HG02840 (cell line): Measurements from ENCODE around the gene FTCD.

Experiments used
- ATAC-seq: cut with Tn5 transposase; IDR thresholded peaks from one replicate; pipeline ENCODE4 v1.9.1; 2021; ENCODE audit warnings: mild to moderate bottlenecking, moderate library complexity, moderate number of reproducible peaks; ENCODE audit not compliant: unreplicated experiment, low FRiP score

Gene FTCD

DNA sequence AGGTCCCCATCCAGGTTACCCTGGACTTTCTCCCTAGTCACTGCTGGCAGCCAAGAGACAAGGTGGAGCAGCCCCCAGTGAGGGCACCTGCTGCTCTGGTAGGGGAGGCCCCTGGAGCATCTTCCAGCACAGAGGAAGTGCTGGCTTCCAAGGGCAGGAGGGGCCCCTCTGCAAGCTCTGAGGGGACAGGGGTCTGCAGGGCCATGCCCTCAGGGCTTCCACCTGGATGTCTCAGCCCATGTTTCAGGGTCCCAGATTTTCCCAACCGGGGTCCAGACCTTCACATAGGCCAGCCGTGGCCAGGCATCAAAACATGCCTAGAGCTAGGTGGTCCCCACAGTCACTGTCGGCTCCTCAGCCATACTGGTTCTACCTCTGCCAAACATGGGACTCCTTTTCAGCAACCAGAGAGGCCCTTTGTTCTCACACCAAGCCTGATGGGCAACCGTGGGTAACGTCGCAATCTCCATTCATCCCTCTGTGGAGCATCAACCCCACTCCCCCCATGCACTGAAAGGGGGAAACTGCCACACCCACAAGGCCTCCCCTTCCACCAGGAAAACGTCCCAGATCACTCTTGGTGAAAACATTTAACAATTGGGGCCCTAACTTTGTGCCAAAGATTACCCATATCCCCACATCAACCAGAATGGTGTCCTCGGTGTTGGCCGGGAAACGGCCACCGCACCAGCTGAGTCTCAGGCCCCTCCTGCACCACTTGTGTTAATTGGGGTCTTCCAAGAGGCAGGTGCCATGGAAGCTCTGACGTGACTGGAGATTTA lies 59.4 kb downstream of the FTCD start:
- no peak for ATAC-seq

DNA sequence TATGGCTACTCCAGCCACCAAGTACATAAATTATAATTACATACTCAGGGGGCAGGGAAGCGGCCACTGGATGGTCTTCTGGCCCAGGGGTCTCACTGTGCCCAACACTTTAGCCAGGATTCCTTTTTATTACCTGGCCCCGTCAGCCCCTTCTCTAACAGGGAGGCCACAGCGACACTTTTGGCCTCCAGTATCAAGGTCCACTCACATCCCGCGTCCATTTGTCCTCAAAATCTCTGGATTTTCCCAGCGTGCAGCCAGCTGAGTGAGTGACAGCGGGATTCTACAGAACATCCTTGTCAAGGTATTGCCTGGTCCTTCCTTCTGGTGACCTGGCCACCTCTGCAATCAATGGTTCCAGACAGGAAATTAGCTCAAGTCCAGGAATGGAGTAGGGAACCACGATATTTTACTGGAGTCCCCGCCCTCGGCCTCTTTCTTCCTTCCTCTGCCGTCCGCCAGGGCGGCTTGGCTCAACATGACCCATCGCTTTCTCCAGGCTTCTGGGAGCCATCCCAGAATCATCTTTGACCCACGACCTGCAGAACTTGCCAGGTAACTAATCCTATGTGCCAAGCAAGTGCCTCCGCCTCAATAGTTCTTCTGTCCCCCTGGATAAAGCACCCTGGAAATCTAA lies 60.2 kb downstream of the FTCD start:
- ATAC-seq, result no peak

DNA sequence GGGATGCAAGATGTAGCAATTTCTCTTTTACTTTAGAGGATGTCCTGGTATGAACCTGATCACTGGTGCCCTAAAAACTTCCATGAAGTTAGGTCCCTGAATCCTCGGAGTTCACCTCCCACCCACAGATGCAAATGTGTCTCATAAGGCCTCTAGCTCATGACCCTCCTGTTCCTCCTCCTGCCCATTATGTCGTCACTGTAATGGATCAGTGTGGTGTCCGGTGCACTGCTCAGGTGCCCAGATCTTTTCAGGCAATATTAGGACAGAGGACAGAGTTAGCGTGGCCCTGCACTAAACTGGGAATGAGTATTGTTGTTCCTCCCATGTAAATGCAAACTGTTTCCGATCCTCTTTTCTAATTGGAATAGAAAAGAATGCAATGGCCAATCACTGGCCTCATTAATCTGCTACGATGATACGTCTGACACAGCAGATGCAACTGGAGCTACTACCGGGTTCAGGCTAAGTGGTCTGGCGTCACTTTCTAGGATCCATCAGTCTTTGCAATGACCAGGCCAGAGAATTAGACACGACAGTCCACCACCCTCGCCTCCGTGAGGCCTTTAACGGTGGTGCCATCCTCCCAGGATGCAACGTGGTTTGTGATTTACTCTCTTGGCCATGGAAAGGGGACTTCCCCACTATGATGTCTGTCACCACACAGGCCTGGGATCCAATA lies 60.8 kb downstream of the FTCD start:
- no peak for ATAC-seq

DNA sequence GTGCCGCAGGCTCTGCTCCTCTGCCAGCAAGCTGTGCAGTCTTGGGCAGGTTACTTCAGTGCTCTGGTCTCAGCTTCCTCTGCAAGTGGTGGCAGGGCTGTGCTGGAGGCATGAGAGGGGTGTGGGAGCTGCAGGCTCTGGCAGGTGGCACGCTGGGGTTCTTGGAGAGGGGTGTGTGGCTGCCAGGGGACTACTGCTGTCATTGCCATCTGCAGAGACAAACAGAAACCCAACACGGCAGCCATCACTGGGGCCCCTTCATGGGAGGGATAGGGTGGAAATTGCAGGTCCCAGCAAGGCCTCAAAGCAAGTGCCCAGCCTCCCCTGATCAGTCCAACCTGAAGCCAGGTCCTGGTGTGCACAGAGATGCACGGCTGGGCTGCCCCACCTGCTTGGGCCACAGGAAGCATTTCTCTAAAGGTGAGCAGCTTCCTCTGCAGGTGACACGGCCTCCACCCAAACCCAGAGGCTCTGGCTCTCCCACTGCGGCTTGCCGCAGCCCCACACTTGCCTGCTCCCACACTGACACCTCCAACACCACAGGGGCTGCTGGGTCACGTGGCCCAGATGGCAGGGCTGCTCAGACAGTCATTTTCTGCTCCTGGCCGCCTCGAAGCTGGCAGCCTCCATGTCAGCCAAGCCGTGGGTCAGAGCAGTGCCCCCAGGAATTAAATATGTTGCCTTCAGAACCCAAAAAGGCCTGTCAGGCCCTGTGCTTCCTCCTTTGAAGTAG lies 61.5 kb downstream of the FTCD start:
- no peak for ATAC-seq

DNA sequence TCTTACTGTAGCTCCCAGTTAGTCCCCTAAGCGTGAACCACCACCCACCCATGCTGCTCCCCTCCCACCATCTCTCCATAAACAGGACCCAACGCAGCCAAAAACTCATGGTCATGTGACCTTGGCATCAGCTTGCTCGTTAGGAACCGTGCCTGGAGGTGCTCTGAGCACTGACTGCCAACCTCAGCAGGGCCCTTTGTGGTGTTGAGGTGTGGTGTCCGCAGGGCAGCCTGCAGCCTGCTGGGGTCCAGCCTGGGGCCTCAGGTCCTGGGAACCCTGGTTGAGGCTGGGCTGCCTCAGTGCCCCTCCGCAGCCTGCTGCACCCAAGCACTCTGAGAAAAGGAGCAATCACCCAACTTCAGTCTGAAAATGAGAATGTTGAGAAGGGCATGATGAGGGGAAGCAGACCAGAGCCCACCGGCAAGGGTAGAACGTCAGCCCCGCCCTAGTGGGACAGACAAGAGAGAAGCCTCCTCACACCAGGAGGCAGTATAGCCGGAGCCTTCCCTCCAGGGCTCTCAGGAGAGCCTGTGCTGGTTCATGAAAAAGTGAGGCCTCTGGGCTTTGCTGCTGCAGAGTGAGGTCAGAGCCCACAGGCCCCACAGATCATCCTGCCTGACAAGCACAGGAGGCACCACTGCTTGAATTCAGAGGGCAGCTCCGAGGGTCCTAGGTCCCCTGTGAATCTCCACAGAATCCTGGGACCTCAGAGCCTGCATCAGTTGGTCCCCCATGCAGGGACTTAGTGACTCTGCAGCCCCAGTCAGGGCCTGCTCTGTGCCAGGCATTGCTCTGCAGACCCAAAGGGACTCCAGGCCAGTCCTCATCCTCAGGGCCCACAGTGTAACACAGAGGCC lies 62.3 kb downstream of the FTCD start:
- ATAC-seq, result no peak

DNA sequence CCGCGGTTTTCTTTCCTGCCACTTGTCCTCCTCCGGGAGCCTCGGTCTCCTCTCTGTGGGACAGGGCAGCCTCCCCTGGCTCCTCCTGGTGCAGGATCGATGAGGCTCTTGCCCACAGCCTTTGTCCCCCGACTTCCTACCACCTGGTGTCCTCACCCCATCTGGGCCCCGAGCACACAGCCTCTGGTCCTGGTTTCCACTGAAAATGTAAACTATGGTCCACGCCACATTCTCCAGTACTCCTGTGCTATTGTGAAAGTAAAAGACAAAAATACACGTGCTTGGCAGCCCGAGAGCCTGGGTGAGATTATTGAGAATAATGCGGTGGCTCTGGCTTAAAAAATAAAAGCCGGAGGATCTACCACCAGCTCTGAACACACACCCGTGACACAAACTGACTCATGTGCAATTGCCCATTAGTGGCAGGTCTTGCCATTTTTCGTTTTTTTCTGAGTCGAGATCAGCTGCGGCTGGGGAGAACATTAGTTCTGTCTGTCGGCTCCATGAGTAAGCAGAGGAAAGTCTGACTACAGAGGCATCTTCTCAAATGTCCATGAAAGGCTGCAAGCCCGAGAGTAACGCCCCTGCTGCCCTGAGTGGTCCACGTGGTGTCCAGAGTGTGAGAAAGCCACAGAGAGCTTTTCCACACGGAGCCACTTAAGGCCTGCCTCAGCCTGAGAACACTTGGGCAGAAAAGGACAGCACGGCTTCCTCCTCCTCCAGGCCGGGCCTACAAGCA lies 63.2 kb downstream of the FTCD start:
- no peak for ATAC-seq

DNA sequence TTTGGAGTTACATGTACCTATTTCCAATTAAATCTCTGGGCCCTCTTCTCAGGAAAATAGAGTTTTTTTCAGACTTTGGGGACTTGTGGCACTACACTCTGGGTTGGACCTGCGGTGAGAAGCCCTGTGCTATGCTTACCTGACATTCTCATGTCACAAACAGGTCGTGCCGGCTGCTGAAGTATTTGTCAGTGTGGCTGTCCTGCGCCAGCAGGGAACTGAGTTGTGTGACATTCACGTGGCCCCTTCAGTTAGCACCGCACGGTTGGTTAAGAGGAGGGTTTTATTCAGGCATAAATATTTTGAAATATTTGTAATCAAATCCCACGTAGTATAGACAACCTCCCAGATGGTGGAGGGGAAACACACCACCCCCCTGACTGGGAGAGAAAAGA lies 63.8 kb downstream of the FTCD start:
- no peak for ATAC-seq

DNA sequence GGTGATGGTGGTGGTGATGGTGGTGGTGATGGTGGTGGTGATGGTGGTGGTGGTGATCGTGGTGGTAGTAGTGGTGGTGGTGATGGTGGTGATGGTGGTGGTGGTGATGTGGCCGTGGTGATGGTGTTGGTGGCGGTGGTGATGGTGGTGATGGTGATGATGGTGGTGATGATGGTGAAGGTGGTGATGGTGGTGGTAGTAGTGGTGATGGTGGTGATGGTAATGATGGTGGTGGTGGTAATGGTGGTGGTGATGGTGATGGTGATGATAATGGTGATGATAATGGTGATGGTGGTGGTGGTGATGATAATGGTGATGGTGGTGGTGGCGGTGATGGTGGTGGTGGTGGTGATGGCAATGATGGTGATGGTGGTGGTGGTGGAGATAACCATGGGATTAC lies 64.3 kb downstream of the FTCD start:
- ATAC-seq, result no peak

DNA sequence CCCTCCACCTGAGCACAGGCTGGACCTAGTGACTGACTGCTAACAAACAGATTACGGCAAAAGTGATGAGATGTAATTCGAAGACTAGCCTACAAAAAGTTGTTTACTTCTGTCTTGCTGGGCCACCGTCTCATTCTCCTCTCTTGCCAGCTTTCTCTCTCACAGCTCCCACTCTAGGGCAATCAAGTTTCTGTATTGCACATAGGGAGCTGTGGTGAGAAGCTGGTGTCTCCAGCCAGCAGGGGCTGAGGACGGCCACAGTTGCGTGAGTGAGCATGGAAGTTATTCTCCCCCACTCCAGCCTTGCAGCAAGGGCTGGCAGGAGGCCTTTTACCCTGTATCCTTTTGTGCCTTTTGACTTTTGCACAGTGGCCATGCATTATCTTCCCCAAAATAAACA lies 66.1 kb downstream of the FTCD start:
- ATAC-seq, result no peak

DNA sequence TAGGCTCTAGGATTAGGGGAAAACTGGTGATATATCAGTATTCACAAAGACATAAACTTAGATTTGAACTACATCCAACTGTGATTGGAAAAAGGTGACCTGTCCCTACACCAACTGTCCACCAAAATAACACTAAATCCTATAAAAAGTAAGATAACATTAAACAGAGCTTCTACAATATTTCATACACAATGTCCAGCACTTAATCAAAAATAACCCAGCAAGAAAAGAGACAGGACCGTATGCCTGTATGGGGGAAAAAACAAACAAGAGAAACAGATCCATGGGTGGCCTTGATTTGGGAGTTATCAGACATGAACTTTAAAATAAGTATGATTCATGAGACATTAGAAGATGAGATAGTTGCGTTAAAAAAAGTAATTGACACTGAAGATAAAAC lies 67.2 kb downstream of the FTCD start:
- ATAC-seq, result no peak

DNA sequence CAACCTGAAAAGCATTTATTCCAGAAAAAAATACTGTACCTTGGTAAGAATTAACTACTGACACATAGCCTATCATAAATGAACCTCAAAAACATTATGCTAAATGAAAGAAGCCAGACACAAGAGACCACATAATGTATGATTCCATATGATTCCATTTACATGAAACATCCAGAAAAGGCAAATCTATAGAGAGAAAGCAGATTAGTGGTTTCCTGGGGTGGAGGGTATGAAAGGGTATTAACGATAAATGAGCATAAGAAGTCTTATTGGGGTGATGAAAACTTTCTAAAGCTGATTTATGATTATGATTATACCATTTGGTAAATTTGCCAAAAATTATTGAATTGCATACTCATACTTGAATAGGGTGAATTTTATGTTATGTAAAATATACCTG lies 67.7 kb downstream of the FTCD start:
- ATAC-seq, result no peak
